ENCODE results near the gene KLRG1. TPM values are rescaled to one million over a fixed set of nuclear protein-coding genes. Genes with fewer than 3 reads are reported as not detected.

Gene KLRG1
- total and polyA plus RNA-seq, 3 donors from 2014 or later = 2.4 to 4.6 (median 3.5) TPM

DNA sequence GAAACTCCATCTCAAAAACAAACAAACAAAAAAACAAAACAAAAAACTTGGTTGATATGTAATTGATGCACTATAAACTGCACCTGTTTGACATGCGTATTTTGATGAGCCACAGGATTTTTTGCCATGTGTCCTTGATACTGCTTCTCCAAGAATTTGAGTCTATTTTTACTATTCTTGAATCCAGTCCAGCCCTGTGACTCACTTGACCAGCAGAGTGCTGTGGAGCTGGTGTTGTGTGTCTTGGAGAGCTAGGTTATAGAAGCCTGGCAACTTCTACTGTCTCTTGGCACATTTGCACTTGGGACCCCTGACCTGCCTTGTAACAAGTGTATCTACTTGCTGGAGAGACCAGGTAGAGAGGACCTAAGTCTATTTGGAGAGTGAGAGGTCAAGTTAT is 52.0 kb downstream of the KLRG1 start:
- DNase-seq = no peak
- H3K9me3 ChIP-seq = no peaks in the 10 kb centered on the region
- 34 to 42% methylated on average over 1 of the region's 1 CpG for WGBS, 2 donors
- no peak overlapping the region for H3K4me3 ChIP-seq
- intact Hi-C loops (cut with DNase I; ENCODE audit: low total_unique reads) = no loop called here
- TF ChIP-seq, protein P1, sequence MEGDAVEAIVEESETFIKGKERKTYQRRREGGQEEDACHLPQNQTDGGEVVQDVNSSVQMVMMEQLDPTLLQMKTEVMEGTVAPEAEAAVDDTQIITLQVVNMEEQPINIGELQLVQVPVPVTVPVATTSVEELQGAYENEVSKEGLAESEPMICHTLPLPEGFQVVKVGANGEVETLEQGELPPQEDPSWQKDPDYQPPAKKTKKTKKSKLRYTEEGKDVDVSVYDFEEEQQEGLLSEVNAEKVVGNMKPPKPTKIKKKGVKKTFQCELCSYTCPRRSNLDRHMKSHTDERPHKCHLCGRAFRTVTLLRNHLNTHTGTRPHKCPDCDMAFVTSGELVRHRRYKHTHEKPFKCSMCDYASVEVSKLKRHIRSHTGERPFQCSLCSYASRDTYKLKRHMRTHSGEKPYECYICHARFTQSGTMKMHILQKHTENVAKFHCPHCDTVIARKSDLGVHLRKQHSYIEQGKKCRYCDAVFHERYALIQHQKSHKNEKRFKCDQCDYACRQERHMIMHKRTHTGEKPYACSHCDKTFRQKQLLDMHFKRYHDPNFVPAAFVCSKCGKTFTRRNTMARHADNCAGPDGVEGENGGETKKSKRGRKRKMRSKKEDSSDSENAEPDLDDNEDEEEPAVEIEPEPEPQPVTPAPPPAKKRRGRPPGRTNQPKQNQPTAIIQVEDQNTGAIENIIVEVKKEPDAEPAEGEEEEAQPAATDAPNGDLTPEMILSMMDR (IDR thresholded peaks at IDR 0.05) = no peak
- TF ChIP-seq POLR2A (IDR thresholded peaks at IDR 0.05) = no peak
- no peaks in the 10 kb centered on the region for H3K36me3 ChIP-seq (ENCODE audit: low read depth, missing control alignments)
- H3K27ac ChIP-seq = no peak overlapping the region
- H3K27me3 ChIP-seq = no peaks in the 10 kb centered on the region
- no peaks in the 10 kb centered on the region for H3K4me1 ChIP-seq

DNA sequence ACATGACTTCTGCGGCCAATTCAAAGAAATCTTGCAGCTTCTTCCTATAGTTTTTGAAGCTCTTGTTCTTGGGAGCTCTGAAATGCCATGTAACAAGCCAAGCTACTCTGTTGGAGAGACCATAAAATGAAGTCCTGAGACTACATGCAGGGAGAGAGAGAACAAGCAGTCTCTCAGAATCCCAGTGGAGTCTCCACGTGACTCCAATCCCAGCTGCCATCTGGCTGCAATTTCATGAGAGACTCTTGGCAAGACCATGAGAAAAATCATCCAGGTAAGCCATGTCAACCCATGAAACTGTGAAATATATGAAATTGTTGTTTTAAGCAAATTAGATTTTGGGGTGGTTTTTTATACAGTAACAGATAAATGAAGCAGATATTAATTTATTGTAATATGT is 54.4 kb downstream of the KLRG1 start:
- intact Hi-C loops (cut with DNase I; ENCODE audit: low total_unique reads) = no loop called here
- H3K36me3 ChIP-seq (ENCODE audit: low read depth, missing control alignments) = no peaks in the 10 kb centered on the region
- WGBS, 2 donors = 80 to 85% methylated on average over 2 of the region's 2 CpGs

DNA sequence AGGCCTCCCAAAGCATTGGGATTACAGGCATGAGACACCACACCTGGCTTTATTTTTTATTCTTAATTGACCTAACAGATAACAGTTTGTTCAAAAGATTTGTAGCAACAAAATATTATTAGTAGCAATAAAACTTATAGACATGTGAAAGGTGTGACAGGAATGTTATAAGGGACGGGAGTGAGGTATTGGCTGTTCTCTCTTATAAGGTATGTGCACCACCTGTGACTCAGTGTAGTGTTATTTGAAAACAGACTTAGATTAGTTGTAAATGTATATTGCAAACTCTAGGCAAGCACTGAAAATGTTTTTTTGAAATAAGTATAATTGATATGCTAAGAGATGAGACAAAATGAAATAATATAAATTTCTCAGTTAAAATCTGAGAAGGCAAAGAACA is 57.8 kb downstream of the KLRG1 start:
- Histone ChIP-seq H3K36me3 (ENCODE audit: low read depth, missing control alignments) (no peaks in the 10 kb centered on the region), H3K27ac (no peak overlapping the region), H3K4me1 (no peaks in the 10 kb centered on the region), H3K27me3 (no peaks in the 10 kb centered on the region), H3K9me3 (no peaks in the 10 kb centered on the region), H3K4me3 (no peak overlapping the region)
- TF ChIP-seq, protein P1 (IDR thresholded peaks at IDR 0.05) = no peak
- no peak for TF ChIP-seq POLR2A (IDR thresholded peaks at IDR 0.05)
- intact Hi-C loops (cut with DNase I; ENCODE audit: low total_unique reads) = no loop called here
- WGBS, 2 donors = 92% methylated on average over 1 of the region's 1 CpG
- DNase-seq = no peak

More for the DNA sequence above, 54.4 kb downstream of the KLRG1 start:
- Histone ChIP-seq H3K9me3 (no peaks in the 10 kb centered on the region), H3K27me3 (no peaks in the 10 kb centered on the region), H3K4me1 (no peaks in the 10 kb centered on the region), H3K27ac (no peak overlapping the region), H3K4me3 (no peak overlapping the region)
- no peak for DNase-seq
- TF ChIP-seq, protein P1 (IDR thresholded peaks at IDR 0.05) = no peak
- no peak for TF ChIP-seq POLR2A (IDR thresholded peaks at IDR 0.05)

DNA sequence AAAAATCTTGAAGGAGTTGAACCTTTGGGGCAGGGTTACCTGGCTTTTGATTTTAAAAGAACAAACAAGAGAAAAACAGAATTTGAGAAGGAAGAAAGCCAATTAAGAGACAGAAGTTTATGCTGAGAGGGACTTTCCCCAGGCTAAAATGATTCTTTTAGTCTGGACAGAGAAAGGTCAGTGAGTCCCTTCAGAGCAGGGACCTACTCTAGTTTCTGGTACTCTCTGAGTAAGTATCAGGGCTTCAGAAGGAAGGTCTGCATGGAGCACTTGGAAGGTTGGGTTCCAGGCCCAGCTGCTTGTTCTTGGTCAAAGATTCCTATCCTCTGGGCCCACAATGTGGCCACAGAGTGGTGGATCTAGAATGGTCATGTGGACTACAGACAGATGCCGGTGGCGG is 59.6 kb downstream of the KLRG1 start:
- Histone ChIP-seq H3K27me3 (no peaks in the 10 kb centered on the region), H3K4me1 (no peaks in the 10 kb centered on the region), H3K36me3 (ENCODE audit: low read depth, missing control alignments) (no peaks in the 10 kb centered on the region), H3K4me3 (no peak overlapping the region), H3K27ac (no peak overlapping the region), H3K9me3 (no peaks in the 10 kb centered on the region)
- no peak for DNase-seq
- 90 to 100% methylated on average over 2 of the region's 2 CpGs for WGBS, 2 donors
- intact Hi-C loops (cut with DNase I; ENCODE audit: low total_unique reads) = no loop called here
- TF ChIP-seq, protein P1 (IDR thresholded peaks at IDR 0.05) = no peak
- no peak for TF ChIP-seq POLR2A (IDR thresholded peaks at IDR 0.05)

DNA sequence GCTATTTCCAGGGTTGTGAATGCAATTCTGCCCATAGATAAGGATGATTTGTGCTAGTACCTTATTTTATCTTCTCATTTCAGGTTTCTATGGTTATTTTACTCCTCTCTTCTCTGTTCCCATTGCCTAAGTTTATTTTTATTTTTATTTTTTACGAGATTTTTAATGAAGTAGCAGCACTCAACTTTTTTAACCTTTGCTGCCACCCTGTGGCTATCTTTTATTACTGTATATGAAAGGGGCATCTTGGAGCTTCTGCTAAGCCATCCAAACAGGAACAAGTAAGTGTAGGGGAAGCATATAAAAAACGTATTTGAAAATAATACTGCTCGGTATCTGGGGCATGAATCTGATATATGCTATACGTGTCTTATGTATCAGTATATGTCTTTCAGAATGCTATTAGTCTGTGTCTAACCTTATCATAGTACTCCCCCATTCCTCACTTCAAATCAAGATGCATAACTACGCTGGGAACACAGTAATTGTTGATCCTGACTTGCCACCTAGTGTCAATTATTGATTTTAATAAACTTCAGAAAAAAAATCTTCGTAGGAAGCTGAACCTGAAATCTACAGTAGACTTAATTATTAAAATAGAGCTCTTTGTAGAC is 60.3 kb downstream of the KLRG1 start:
- no peak for TF ChIP-seq POLR2A (IDR thresholded peaks at IDR 0.05)
- TF ChIP-seq, protein P1 (IDR thresholded peaks at IDR 0.05) = peak; percentile 11 to 56 (median 34)
- 27 to 34% methylated on average over 6 of the region's 6 CpGs for WGBS, 2 donors
- no peak for DNase-seq
- no peak overlapping the region for H3K27ac ChIP-seq
- no peaks in the 10 kb centered on the region for H3K36me3 ChIP-seq (ENCODE audit: low read depth, missing control alignments)
- no peaks in the 10 kb centered on the region for H3K27me3 ChIP-seq
- no peak overlapping the region for H3K4me3 ChIP-seq
- no peaks in the 10 kb centered on the region for H3K9me3 ChIP-seq
- intact Hi-C loops (cut with DNase I; ENCODE audit: low total_unique reads) = no loop called here
- H3K4me1 ChIP-seq = no peaks in the 10 kb centered on the region

Data from testis (tissue), 3 donors.